A549 treated with RU486 at 1 μM for 4 hours (cell line): Measurements from ENCODE around the gene BEST1. TPM values are rescaled to one million over a fixed set of nuclear protein-coding genes. Genes with fewer than 3 reads are reported as not detected.

Experiments
- total RNA-seq: library from RNA; stranded (reverse); fragments of 200-300 nt; extraction: Qiagen RNA extraction; gene quantifications from 5 replicates; pipeline ENCODE4 v1.2.3, GENCODE V29; 2022; ENCODE audit warnings: low read depth

Gene BEST1
- 0.91 to 2.3 TPM (median 1.4 TPM) in 5 replicates for total RNA-seq

DNA sequence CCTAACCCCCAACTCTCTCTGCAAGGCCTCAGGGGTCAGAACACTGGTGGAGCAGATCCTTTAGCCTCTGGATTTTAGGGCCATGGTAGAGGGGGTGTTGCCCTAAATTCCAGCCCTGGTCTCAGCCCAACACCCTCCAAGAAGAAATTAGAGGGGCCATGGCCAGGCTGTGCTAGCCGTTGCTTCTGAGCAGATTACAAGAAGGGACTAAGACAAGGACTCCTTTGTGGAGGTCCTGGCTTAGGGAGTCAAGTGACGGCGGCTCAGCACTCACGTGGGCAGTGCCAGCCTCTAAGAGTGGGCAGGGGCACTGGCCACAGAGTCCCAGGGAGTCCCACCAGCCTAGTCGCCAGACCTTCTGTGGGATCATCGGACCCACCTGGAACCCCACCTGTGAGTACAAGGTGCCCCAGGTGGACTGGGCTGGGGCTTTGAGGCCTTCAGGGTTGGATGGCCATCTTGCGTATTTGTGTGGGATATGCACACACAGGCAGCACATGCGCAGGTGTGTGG, at the start of gene BEST1:
TSS of gene BEST1 (plus strand) at position 317 of the 513 bp plus-strand sequence. CDS start 1,456 bp downstream, outside the sequence.

DNA sequence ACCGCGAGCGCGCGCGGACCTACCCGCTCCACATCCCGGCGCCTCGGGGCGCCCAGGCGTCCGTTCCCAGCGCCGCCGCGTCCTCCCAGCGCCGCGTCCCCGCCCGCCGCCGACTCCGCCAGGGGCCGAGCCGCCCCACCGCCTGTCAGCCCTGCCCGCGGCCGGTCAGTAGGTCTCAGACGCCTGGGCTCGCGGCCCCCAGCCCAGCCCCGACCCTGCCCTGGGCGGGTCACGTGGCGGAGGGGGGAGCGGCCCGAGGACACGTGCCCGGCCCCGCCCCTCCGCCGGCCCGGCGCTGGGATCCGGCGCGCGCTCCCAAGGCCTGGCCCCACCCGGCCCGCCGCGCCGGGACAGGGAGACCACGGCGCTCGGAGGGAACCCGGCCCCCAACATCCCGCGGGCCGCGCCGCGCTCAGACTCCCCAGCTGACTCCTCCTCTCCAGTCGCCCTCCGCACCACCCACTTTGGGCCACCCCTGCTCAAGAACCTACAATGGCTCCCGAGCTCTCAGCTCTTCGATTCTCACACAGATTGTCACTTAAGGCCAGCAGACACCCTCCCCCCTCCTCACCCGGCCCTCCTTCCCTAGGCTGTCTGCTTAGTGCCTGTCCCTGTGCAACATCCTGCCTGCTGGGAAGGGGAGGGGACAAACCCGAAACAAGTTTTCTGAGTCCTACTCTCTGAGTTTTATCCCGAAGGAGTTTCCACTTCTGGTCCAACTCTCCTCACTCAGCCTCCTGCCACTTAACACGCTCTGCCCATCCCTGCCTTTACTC, 32.6 kb upstream of the BEST1 start, which contains the start of gene RAB3IL1:
TSS of gene RAB3IL1 (minus strand) at position 233 of the 776 bp plus-strand sequence. CDS start at position 34, 199 bp downstream.

DNA sequence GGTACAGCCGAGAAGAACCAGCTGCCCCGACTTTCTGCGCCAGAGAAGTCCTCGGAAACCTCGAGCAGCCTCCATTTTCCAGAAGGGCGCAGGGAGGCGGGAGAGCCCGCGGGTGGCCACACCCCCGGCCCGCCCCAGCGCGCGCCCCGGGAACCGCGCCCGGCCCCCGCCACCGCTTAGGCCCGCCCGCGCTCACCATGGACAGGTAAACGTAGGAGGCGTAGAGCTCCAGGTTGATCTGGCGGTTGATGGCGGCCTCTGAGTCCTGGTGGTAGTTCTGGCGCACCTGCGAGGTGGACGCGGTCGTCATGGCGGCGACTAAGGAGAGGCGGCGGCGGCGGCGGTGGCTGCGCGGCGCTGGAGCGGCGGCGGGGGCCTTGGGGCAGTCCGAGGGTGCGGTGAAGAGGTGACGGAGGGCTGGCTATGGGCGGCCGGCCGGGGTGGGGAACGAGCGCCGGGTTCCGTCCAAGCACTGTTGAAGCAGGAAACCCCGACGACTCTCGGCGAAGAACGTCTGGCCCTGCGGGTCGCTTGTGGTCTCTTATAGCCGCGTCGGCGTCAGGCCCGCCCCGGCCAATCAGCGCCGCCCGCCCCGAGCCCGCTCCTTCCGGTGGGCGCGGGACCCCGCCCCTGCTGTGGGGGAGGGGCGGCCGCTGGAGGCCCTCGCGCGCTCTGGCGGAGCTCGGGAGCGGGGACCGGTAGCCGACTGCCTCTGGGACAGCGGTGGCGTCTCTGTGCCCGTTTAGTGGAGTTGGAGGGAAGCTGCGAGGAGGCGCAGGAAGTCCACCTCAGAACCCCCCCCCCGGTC, 17.2 kb downstream of the BEST1 start, which contains the start of gene FTH1:
TSS of gene FTH1 (minus strand) at position 519 of the 808 bp plus-strand sequence. CDS start at position 310, 209 bp downstream.

Other genes starting within 250 kb of the BEST1 start
- 14.8 to 23.0 TPM (median 19.8 TPM) in 5 replicates for gene MYRF, start 197.7 kb upstream of the BEST1 start, total RNA-seq
- 208 to 286 TPM (median 223 TPM) in 5 replicates for gene TMEM258, start 157.8 kb upstream of the BEST1 start, total RNA-seq
- gene FEN1, start 157.4 kb upstream of the BEST1 start, total RNA-seq = 99.3 to 124 TPM (median 107 TPM) in 5 replicates
- 122 to 153 TPM (median 139 TPM) in 5 replicates for gene FADS1, start 133.3 kb upstream of the BEST1 start, total RNA-seq
- 246 to 335 TPM (median 271 TPM) in 5 replicates for gene FADS2, start 122.1 kb upstream of the BEST1 start, total RNA-seq
- 36.6 to 56.0 TPM (median 51.2 TPM) in 5 replicates for gene FADS3, start 58.8 kb upstream of the BEST1 start, total RNA-seq
- 10.2 to 13.2 TPM (median 12.8 TPM) in 5 replicates for gene RAB3IL1, start 32.8 kb upstream of the BEST1 start, total RNA-seq
- 10,403 to 19,287 TPM (median 17,849 TPM) in 5 replicates for gene FTH1, start 17.3 kb downstream of the BEST1 start, total RNA-seq
- gene INCENP, start 173.7 kb downstream of the BEST1 start, total RNA-seq = 47.3 to 60.0 TPM (median 51.1 TPM) in 5 replicates
- not detected in 5 replicates for gene SCGB1D1, start 239.9 kb downstream of the BEST1 start, total RNA-seq